Dendritic cell treated with granulocyte-macrophage colony-stimulating factor and Interleukin-4, amounts not matched to agents 40 ng/mL and 50 ng/mL, for 4 days (primary cell): Measurements from ENCODE around the gene COLEC12.

Experiments
- H3K27ac Mint-ChIP-seq: one replicate; pipeline ENCODE4 v1.8.0; 2022; ENCODE audit warnings: mild to moderate bottlenecking, mixed read lengths
- H3K27me3 Mint-ChIP-seq: one replicate; pipeline ENCODE4 v1.8.0; 2022; ENCODE audit warnings: mild to moderate bottlenecking, mixed read lengths
- H3K36me3 Mint-ChIP-seq: one replicate; pipeline ENCODE4 v1.8.0; 2022; ENCODE audit warnings: low read depth, mixed read lengths
- H3K4me1 Mint-ChIP-seq: one replicate; pipeline ENCODE4 v1.8.0; 2022; ENCODE audit warnings: low read depth, mixed read lengths
- H3K4me3 Mint-ChIP-seq: one replicate; pipeline ENCODE4 v1.8.0; 2022; ENCODE audit warnings: mild to moderate bottlenecking, moderate library complexity, mixed read lengths
- H3K9me3 Mint-ChIP-seq: one replicate; pipeline ENCODE4 v1.8.0; 2022; ENCODE audit warnings: mixed read lengths
- intact Hi-C: fragments of 100-400 bp; cut with micrococcal nuclease; formaldehyde crosslinking; loops from one replicate; pipeline ENCODE4 v1.15.0; 2022

Gene COLEC12

GRCh38 chr18:475202-476031, 25.1 kb downstream of the COLEC12 start:
- intact Hi-C loops = no loop called here
- H3K27ac Mint-ChIP-seq = no peak overlapping the region
- no peaks in the 10 kb centered on the region for H3K9me3 Mint-ChIP-seq
- H3K4me1 Mint-ChIP-seq = peaks cover 21% of the 10 kb centered on the region
- H3K4me3 Mint-ChIP-seq = no peak overlapping the region
- no peaks in the 10 kb centered on the region for H3K36me3 Mint-ChIP-seq
- H3K27me3 Mint-ChIP-seq = peaks cover 8% of the 10 kb centered on the region

GRCh38 chr18:474416-474815, 26.1 kb downstream of the COLEC12 start:
- intact Hi-C loops = no loop called here
- no peaks in the 10 kb centered on the region for H3K9me3 Mint-ChIP-seq
- H3K36me3 Mint-ChIP-seq = no peaks in the 10 kb centered on the region
- peaks cover 5% of the 10 kb centered on the region for H3K27me3 Mint-ChIP-seq
- no peak overlapping the region for H3K4me3 Mint-ChIP-seq
- no peak overlapping the region for H3K27ac Mint-ChIP-seq
- peaks cover 22% of the 10 kb centered on the region for H3K4me1 Mint-ChIP-seq

- intact Hi-C loops = no loop called here
- Mint-ChIP-seq H3K27ac (peak overlapping the region; percentile 34), H3K9me3 (no peaks in the 10 kb centered on the region), H3K27me3 (peaks cover 4% of the 10 kb centered on the region), H3K36me3 (no peaks in the 10 kb centered on the region), H3K4me3 (no peak overlapping the region), H3K4me1 (peaks cover 22% of the 10 kb centered on the region)
Observed at GRCh38 chr18:473802-474201, 26.7 kb downstream of the COLEC12 start.

- intact Hi-C loops = no loop called here
- Mint-ChIP-seq H3K9me3 (no peaks in the 10 kb centered on the region), H3K4me1 (peaks cover 24% of the 10 kb centered on the region), H3K36me3 (no peaks in the 10 kb centered on the region), H3K27ac (no peak overlapping the region), H3K4me3 (no peak overlapping the region), H3K27me3 (peaks cover 4% of the 10 kb centered on the region)
Observed at GRCh38 chr18:471716-472115, 28.8 kb downstream of the COLEC12 start.

GRCh38 chr18:470661-471501, 29.6 kb downstream of the COLEC12 start:
- H3K4me3 Mint-ChIP-seq = no peak overlapping the region
- H3K9me3 Mint-ChIP-seq = no peaks in the 10 kb centered on the region
- H3K27me3 Mint-ChIP-seq = peaks cover 4% of the 10 kb centered on the region
- peaks cover 24% of the 10 kb centered on the region for H3K4me1 Mint-ChIP-seq
- no peak overlapping the region for H3K27ac Mint-ChIP-seq
- H3K36me3 Mint-ChIP-seq = no peaks in the 10 kb centered on the region
- intact Hi-C loops = no loop called here

- Mint-ChIP-seq H3K4me3 (no peak overlapping the region), H3K9me3 (no peaks in the 10 kb centered on the region), H3K27ac (no peak overlapping the region), H3K4me1 (peaks cover 30% of the 10 kb centered on the region), H3K36me3 (no peaks in the 10 kb centered on the region), H3K27me3 (no peaks in the 10 kb centered on the region)
- intact Hi-C loops = no loop called here
Observed at GRCh38 chr18:468955-469790, 31.3 kb downstream of the COLEC12 start.

GRCh38 chr18:463827-464541, 36.5 kb downstream of the COLEC12 start:
- Mint-ChIP-seq H3K4me3 (no peak overlapping the region), H3K27ac (peak overlapping the region; percentile 52), H3K4me1 (peaks cover 26% of the 10 kb centered on the region), H3K36me3 (no peaks in the 10 kb centered on the region), H3K27me3 (no peaks in the 10 kb centered on the region), H3K9me3 (peaks cover 3% of the 10 kb centered on the region)
- intact Hi-C loops = loop anchor here (5.0 kb wide), 1 partner anchor 33 kb away; no protein-coding TSS in a partner anchor

- peaks cover 9% of the 10 kb centered on the region for H3K9me3 Mint-ChIP-seq
- H3K27ac Mint-ChIP-seq = peak overlapping the region; percentile 52
- H3K27me3 Mint-ChIP-seq = peaks cover 4% of the 10 kb centered on the region
- intact Hi-C loops = loop anchor here (5.0 kb wide), 1 partner anchor 34 kb away; no protein-coding TSS in a partner anchor
- no peak overlapping the region for H3K4me3 Mint-ChIP-seq
- no peaks in the 10 kb centered on the region for H3K36me3 Mint-ChIP-seq
- H3K4me1 Mint-ChIP-seq = peaks cover 28% of the 10 kb centered on the region
Observed at GRCh38 chr18:463403-463802, 37.1 kb downstream of the COLEC12 start.

GRCh38 chr18:461762-462161, 38.7 kb downstream of the COLEC12 start:
- Mint-ChIP-seq H3K27me3 (peaks cover 6% of the 10 kb centered on the region), H3K9me3 (peaks cover 9% of the 10 kb centered on the region), H3K27ac (no peak overlapping the region), H3K4me1 (peaks cover 36% of the 10 kb centered on the region), H3K4me3 (no peak overlapping the region), H3K36me3 (no peaks in the 10 kb centered on the region)
- intact Hi-C loops = loop anchor here (5.0 kb wide), 1 partner anchor 36 kb away; no protein-coding TSS in a partner anchor

- peaks cover 6% of the 10 kb centered on the region for H3K27me3 Mint-ChIP-seq
- H3K4me3 Mint-ChIP-seq = no peak overlapping the region
- no peaks in the 10 kb centered on the region for H3K36me3 Mint-ChIP-seq
- no peak overlapping the region for H3K27ac Mint-ChIP-seq
- H3K9me3 Mint-ChIP-seq = peaks cover 9% of the 10 kb centered on the region
- intact Hi-C loops = loop anchor here (5.0 kb wide), 1 partner anchor 37 kb away; no protein-coding TSS in a partner anchor
- H3K4me1 Mint-ChIP-seq = peaks cover 45% of the 10 kb centered on the region
Observed at GRCh38 chr18:460791-461190, 39.7 kb downstream of the COLEC12 start.

- Mint-ChIP-seq H3K27me3 (peaks cover 6% of the 10 kb centered on the region), H3K27ac (no peak overlapping the region), H3K36me3 (no peaks in the 10 kb centered on the region), H3K4me1 (peaks cover 48% of the 10 kb centered on the region), H3K9me3 (peaks cover 9% of the 10 kb centered on the region), H3K4me3 (no peak overlapping the region)
- intact Hi-C loops = loop anchor here (5.0 kb wide), 1 partner anchor 37 kb away; no protein-coding TSS in a partner anchor
Observed at GRCh38 chr18:459814-460593, 40.5 kb downstream of the COLEC12 start.

- intact Hi-C loops = no loop called here
- H3K9me3 Mint-ChIP-seq = peaks cover 9% of the 10 kb centered on the region
- no peaks in the 10 kb centered on the region for H3K36me3 Mint-ChIP-seq
- H3K4me3 Mint-ChIP-seq = no peak overlapping the region
- peaks cover 6% of the 10 kb centered on the region for H3K27me3 Mint-ChIP-seq
- H3K4me1 Mint-ChIP-seq = peaks cover 51% of the 10 kb centered on the region
- peak overlapping the region; percentile 58 for H3K27ac Mint-ChIP-seq
Observed at GRCh38 chr18:457521-458412, 42.7 kb downstream of the COLEC12 start.
